HepG2 (cell line): ENCODE measurements around the gene PTGS2. TPM values are rescaled to one million over a fixed set of nuclear protein-coding genes. Genes with fewer than 3 reads are reported as not detected.

Experiments
- ATAC-seq: fragments of 200-7000 bp; cut with Tn5 transposase; 3 replicates; pipeline ENCODE4 v1.9.1; 2020; ENCODE audit warnings: mild to moderate bottlenecking, moderate library complexity
- BruUV-seq: library from RNA; stranded (reverse); fragments of 400-500 nt; replicated peaks from 2 replicates; lab custom pipeline; 2021; lab: Mats Ljungman, UMichigan
- CTCF ChIA-PET: fragments of 300-600 bp; formaldehyde crosslinking; extraction: SDS; loops from one replicate; lab custom pipeline; 2021; ENCODE audit warnings: low total read pairs, inconsistent platforms, low intra/inter-chr PET ratio; lab: Yijun Ruan, JAX
- POLR2A ChIA-PET: fragments of 350-600 bp; sonication (Branson Sonifier 250); formaldehyde crosslinking; loops from one replicate; lab custom pipeline; 2020; ENCODE audit warnings: antibody characterized with exemption, inconsistent platforms; lab: Yijun Ruan, JAX
- DNase-seq: peaks from one replicate; pipeline ENCODE4 v3.0.0-alpha.2; 2015; ENCODE audit warnings: low spot score
- FAIRE-seq: peaks from 3 replicates; lab custom pipeline; 2011; peaks lifted over from hg19 to GRCh38; lab: Jason Lieb, UNC
- H2AFZ ChIP-seq: one replicate; pipeline ENCODE4 v1.6.1; 2011; ENCODE audit warnings: low read length, inconsistent platforms
- H3K27ac ChIP-seq: fragments of 300-600 bp; 3 replicates; pipeline ENCODE4 v1.8.0; 2011; ENCODE audit warnings: mixed run types, mild to moderate bottlenecking, mixed read lengths, low read length, inconsistent platforms; ENCODE audit not compliant: insufficient read depth; ENCODE audit errors: extremely low read length
- H3K27me3 ChIP-seq, 2 experiments: fragments of 200-600 bp in 1 of 2; 2 replicates in 1 of 2; 3 replicates in 1 of 2; pipeline versions ENCODE4 v1.6.0 to v1.8.0; 2011; ENCODE audit warnings: low read length in 2 of 2, mild to moderate bottlenecking in 2 of 2, moderate library complexity in 2 of 2, inconsistent platforms in 1 of 2; ENCODE audit not compliant: insufficient read depth in 2 of 2, control insufficient read depth in 1 of 2
- H3K36me3 ChIP-seq, 2 experiments: fragments of 200-600 bp in 1 of 2; replicated peaks in 1 of 2; 2 replicates in 1 of 2; 3 replicates in 1 of 2; pipeline versions ENCODE4 v1.5.1 to v1.8.0; 2011; ENCODE audit warnings: low read length in 2 of 2, inconsistent platforms in 1 of 2; ENCODE audit not compliant: insufficient read depth in 2 of 2, control insufficient read depth in 1 of 2
- H3K4me1 ChIP-seq: 2 replicates; pipeline ENCODE4 v1.5.1; 2012; ENCODE audit warnings: low read length, inconsistent platforms; ENCODE audit not compliant: insufficient read depth
- H3K4me2 ChIP-seq: 2 replicates; pipeline ENCODE4 v1.6.0; 2011; ENCODE audit warnings: low read depth, low read length, inconsistent platforms
- H3K4me3 ChIP-seq, 3 experiments: fragments of 200-600 bp in 1 of 3; sonication (generic), shearing (Covaris generic) in 1 of 3; replicated peaks in 1 of 3; 2 replicates each; pipeline ENCODE4 v1.5.1; 2011 to 2016; ENCODE audit warnings: low read length in 3 of 3, inconsistent platforms in 2 of 3, low read depth in 2 of 3, mild to moderate bottlenecking in 2 of 3, control low read depth in 1 of 3, mixed read lengths in 1 of 3; ENCODE audit not compliant: insufficient read depth in 1 of 3
- H3K79me2 ChIP-seq: one replicate; pipeline ENCODE4 v1.6.1; 2011; ENCODE audit warnings: low read length, inconsistent platforms; ENCODE audit not compliant: insufficient read depth
- H3K9ac ChIP-seq: 2 replicates; pipeline ENCODE4 v1.6.0; 2011; ENCODE audit warnings: mild to moderate bottlenecking, low read depth, low read length, inconsistent platforms; ENCODE audit not compliant: insufficient read depth
- H3K9me3 ChIP-seq: 2 replicates; pipeline ENCODE4 v1.5.1; 2012; ENCODE audit warnings: mild to moderate bottlenecking, low read length
- H4K20me1 ChIP-seq: 2 replicates; pipeline ENCODE4 v1.6.0; 2011; ENCODE audit warnings: inconsistent platforms, mild to moderate bottlenecking, low read length, moderate library complexity; ENCODE audit not compliant: insufficient read depth
- CTCF ChIP-seq: sonication (generic); formaldehyde crosslinking; IDR thresholded peaks from 2 replicates; pipeline ENCODE4 v1.5.0; 2020; ENCODE audit warnings: mild to moderate bottlenecking, missing genetic modification reagents, moderate library complexity
- JARID2 ChIP-seq: sonication (generic); formaldehyde crosslinking; IDR thresholded peaks from 2 replicates; pipeline ENCODE4 v1.8.1; 2023; ENCODE audit warnings: missing genetic modification reagents, inconsistent platforms; ENCODE audit not compliant: insufficient replicate concordance
- KAT2B ChIP-seq: fragments of 150-350 bp; IDR thresholded peaks from 2 replicates; pipeline ENCODE4 v1.6.1; 2014; ENCODE audit warnings: low read depth, low read length, borderline replicate concordance
- KLF6 ChIP-seq: IDR thresholded peaks from 2 replicates; pipeline ENCODE4 v1.8.0; 2016; ENCODE audit warnings: missing biosample characterization, missing genetic modification reagents
- PPARG ChIP-seq: conservative IDR thresholded peaks from 2 replicates; pipeline ENCODE4 v1.6.1; 2016; ENCODE audit warnings: missing biosample characterization, missing genetic modification reagents
- TIGD3 ChIP-seq: sonication (generic); formaldehyde crosslinking; IDR thresholded peaks from 2 replicates; pipeline ENCODE4 v1.5.1; 2020; ENCODE audit warnings: mild to moderate bottlenecking, missing genetic modification reagents, borderline replicate concordance
- ZBTB1 ChIP-seq: sonication (generic); formaldehyde crosslinking; IDR thresholded peaks from 2 replicates; pipeline ENCODE4 v1.4.0; 2020; ENCODE audit warnings: missing genetic modification reagents, borderline replicate concordance
- ZNF362 ChIP-seq: sonication (generic); formaldehyde crosslinking; IDR thresholded peaks from 2 replicates; pipeline ENCODE4 v1.4.0; 2020; ENCODE audit warnings: missing genetic modification reagents, mild to moderate bottlenecking, borderline replicate concordance
- ZNF709 ChIP-seq: sonication (generic); formaldehyde crosslinking; IDR thresholded peaks from 2 replicates; pipeline ENCODE4 v1.5.0; 2020; ENCODE audit warnings: mild to moderate bottlenecking, missing genetic modification reagents
- ZSCAN29 ChIP-seq: sonication (generic); formaldehyde crosslinking; conservative IDR thresholded peaks from 2 replicates; pipeline ENCODE4 v1.4.0; 2020; ENCODE audit warnings: mild to moderate bottlenecking, missing genetic modification reagents
- WGBS: methylation state at CpG from one replicate; pipeline ENCODE4 v1.1.6; 2017; ENCODE audit warnings: low lambda C conversion rate; 5-methylcytosine and 5-hydroxymethylcytosine counted together
- in situ Hi-C: cut with HindIII; loops from 2 replicates; pipeline ENCODE4 v1.10.0; 2017; ENCODE audit warnings: low pct_unique_long_range_greater_than_20kb; ENCODE audit not compliant: extremely low pct_ligation_motif_present
- intact Hi-C: fragments of 100-400 bp; cut with micrococcal nuclease; formaldehyde crosslinking; loops from one replicate; pipeline ENCODE4 v1.10.0; 2022; ENCODE audit not compliant: unreplicated experiment
- polyA plus RNA-seq, 8 experiments: library from polyadenylated mRNA; depleted of rRNA in 3 of 8; stranded (reverse) in 7 of 8; unstranded in 1 of 8; fragments of >200 nt; fragmentation: Illumina TruSeq in 4 of 8; extraction: Trizol in 4 of 8; gene quantifications; 2 replicates each; pipeline versions ENCODE4 v1.2.1 to v1.2.3, GENCODE V29; 2011 to 2016; ENCODE audit warnings: low read depth in 4 of 8, missing spikeins in 1 of 8, mixed read lengths in 1 of 8; ENCODE audit not compliant: insufficient read depth in 1 of 8
- total RNA-seq, 5 experiments: library from RNA; depleted of rRNA; stranded (reverse); fragments of >200 nt; fragmentation: Illumina TruSeq; extraction: Trizol; gene quantifications; 2 replicates each; pipeline ENCODE4 v1.2.3, GENCODE V29; 2016; ENCODE audit warnings: low read depth in 1 of 5

The PTGS2 gene
- total and polyA plus RNA-seq, 2 of the 13 experiments (the other 11 are each of a cell fraction or from before 2014, with no cell fraction given): not detected

- H3K27me3 ChIP-seq: no peaks in the 10 kb centered on the region
- peak; percentile 51 for FAIRE-seq
- H3K4me1 ChIP-seq: no peaks in the 10 kb centered on the region
- in situ Hi-C loops: no loop called here
- TF ChIP-seq JARID2 (CRISPR knock-in tag) (no peak), TIGD3 (CRISPR knock-in tag) (no peak), KAT2B (no peak), ZBTB1 (CRISPR knock-in tag) (no peak), KLF6 (CRISPR knock-in tag) (no peak), ZNF362 (CRISPR knock-in tag) (peak; percentile 75; the same call in 1 of the 2 replicates), ZSCAN29 (CRISPR knock-in tag) (no peak), CTCF (CRISPR knock-in tag) (peak; percentile 40), ZNF709 (no peak), PPARG (CRISPR knock-in tag) (no peak)
- peak; percentile 62 for ATAC-seq
- H3K36me3 ChIP-seq: no peaks in the 10 kb centered on the region
- no peak overlapping the region for H3K4me3 ChIP-seq
- peak; percentile 37 for DNase-seq
- no peaks in the 10 kb centered on the region for H4K20me1 ChIP-seq
- no peaks in the 10 kb centered on the region for H3K79me2 ChIP-seq
- no peaks in the 10 kb centered on the region for H3K9me3 ChIP-seq
- ChIA-PET CTCF (interaction anchor here (1.0 kb wide), 1 partner anchor 263 kb away, joined by 5 read pairs; no protein-coding TSS in a partner anchor), POLR2A (no interaction called here)
- no peak overlapping the region for H2AFZ ChIP-seq
- WGBS: 10% methylated on average over 3 of the region's 3 CpGs
- BruUV-seq: no TSS peak
- no peak overlapping the region for H3K9ac ChIP-seq
- intact Hi-C loops: loop anchor here (2.0 kb wide), 1 partner anchor 264 kb away; no protein-coding TSS in a partner anchor
- no peak overlapping the region for H3K27ac ChIP-seq
- H3K4me2 ChIP-seq: no peak overlapping the region
These were observed 42.6 kb upstream of the PTGS2 start for GRCh38 chr1:186722711-186723309.
